HL-60 (cell line): ENCODE data around the gene CPT1A.

ENCODE experiments used
- CTCF ChIP-seq: IDR thresholded peaks from one replicate; pipeline ENCODE4 v1.5.1; 2011; ENCODE audit warnings: low read length, control low read depth, inconsistent platforms; ENCODE audit not compliant: insufficient read depth
- POLR2AphosphoS5 ChIP-seq: IDR thresholded peaks from 2 replicates; pipeline ENCODE4 v1.6.1; 2012; ENCODE audit warnings: low read depth
- SPI1 ChIP-seq: IDR thresholded peaks from 2 replicates; pipeline ENCODE4 v1.6.1; 2012; ENCODE audit warnings: low read depth, mild to moderate bottlenecking, borderline replicate concordance
- TF ChIP-seq, protein P1 (sequence below): IDR thresholded peaks from 2 replicates; pipeline ENCODE4 v1.6.1; 2012; ENCODE audit warnings: low read depth; ENCODE audit not compliant: insufficient replicate concordance

GRCh38 chr11:68757711-68758110 is 84.0 kb downstream of the CPT1A start:
- TF ChIP-seq CTCF (no peak), POLR2AphosphoS5 (no peak; the same call in 1 of the 2 replicates), SPI1 (no peak)
- TF ChIP-seq, protein P1, sequence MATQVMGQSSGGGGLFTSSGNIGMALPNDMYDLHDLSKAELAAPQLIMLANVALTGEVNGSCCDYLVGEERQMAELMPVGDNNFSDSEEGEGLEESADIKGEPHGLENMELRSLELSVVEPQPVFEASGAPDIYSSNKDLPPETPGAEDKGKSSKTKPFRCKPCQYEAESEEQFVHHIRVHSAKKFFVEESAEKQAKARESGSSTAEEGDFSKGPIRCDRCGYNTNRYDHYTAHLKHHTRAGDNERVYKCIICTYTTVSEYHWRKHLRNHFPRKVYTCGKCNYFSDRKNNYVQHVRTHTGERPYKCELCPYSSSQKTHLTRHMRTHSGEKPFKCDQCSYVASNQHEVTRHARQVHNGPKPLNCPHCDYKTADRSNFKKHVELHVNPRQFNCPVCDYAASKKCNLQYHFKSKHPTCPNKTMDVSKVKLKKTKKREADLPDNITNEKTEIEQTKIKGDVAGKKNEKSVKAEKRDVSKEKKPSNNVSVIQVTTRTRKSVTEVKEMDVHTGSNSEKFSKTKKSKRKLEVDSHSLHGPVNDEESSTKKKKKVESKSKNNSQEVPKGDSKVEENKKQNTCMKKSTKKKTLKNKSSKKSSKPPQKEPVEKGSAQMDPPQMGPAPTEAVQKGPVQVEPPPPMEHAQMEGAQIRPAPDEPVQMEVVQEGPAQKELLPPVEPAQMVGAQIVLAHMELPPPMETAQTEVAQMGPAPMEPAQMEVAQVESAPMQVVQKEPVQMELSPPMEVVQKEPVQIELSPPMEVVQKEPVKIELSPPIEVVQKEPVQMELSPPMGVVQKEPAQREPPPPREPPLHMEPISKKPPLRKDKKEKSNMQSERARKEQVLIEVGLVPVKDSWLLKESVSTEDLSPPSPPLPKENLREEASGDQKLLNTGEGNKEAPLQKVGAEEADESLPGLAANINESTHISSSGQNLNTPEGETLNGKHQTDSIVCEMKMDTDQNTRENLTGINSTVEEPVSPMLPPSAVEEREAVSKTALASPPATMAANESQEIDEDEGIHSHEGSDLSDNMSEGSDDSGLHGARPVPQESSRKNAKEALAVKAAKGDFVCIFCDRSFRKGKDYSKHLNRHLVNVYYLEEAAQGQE: no peak
